Measurements from ENCODE around the gene PROC. TPM values are rescaled to one million over a fixed set of nuclear protein-coding genes. Genes with fewer than 3 reads are reported as not detected.

Gene PROC
- total RNA-seq, 1 donor from 2014 or later: not detected

DNA sequence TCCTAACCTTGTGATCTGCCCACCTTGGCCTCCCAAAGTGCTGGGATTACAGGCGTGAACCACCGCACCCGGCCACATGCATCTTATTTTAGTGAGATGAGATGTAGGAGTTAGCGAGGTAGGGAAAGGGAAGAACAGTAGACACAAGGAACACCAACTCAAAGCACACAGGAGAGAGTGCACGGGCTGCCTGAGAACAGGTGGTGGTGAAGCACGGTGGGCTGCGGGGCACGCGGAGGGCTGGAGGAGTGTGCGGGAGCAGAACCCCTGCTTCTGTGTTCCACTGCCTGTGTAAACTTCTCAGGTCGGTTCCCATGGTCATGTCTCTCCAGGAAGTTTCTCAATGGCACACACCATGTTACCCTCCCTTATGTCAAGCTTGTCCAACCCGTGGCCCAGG is 38.7 kb downstream of the PROC start:
- no peak for DNase-seq

DNA sequence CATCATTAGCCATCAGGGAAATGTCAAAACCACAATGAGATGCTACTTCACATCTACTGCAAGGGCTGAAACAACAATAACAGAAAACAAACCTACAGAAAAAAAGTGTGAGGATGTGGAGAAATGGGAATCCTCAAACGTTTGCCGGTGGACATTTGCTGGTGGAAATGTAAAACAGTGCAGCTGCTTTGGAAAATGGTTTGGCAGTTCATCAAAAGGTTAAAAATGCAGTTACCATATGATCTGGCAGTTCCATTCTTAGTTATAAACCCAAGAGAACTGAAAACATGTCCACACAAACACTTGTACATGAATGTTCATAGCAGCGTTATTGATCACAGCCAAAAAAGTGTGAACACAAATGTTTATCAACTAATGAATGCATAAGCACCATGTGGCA is 44.2 kb downstream of the PROC start:
- DNase-seq: peak; percentile 32

DNA sequence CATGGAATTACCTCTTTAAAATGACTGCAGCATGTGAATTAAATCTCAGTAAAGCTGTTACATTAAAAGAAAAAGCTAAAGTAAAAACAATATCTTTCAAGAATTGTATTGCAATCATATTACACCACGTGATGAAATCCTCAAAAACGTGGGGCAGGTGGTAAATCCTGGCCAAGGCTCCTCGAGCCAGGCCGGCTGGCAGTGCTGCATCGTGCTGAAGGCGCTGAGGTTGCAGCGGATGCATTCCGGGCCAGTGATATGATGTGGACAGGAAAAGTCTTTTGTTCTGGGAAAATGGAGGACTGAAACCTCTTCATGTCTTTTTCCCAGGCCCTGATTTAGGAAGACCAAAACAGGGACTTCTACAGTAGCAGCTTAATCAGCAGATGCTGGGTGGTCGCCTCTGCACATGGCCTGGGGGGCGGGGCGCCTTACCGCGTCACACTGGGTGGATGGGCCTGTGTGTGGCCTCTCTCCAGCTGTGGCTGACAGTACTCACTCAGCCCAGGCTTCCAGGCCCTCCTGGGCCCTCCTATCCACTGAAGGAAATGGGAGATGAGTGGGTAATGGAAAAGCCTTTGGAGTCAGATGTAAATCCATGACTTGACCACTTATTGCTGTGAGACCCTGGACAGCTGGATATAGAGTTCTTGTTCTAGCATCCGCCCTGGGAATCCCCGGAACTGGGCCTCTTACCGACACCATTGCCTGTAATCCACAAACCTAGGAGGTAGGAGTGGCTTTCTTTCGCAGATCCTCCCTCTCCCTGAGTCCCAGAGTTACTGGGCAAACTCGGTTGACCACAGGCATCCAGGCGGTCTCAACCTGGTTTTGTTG is 45.1 kb downstream of the PROC start:
- DNase-seq: peak; percentile 86

DNA sequence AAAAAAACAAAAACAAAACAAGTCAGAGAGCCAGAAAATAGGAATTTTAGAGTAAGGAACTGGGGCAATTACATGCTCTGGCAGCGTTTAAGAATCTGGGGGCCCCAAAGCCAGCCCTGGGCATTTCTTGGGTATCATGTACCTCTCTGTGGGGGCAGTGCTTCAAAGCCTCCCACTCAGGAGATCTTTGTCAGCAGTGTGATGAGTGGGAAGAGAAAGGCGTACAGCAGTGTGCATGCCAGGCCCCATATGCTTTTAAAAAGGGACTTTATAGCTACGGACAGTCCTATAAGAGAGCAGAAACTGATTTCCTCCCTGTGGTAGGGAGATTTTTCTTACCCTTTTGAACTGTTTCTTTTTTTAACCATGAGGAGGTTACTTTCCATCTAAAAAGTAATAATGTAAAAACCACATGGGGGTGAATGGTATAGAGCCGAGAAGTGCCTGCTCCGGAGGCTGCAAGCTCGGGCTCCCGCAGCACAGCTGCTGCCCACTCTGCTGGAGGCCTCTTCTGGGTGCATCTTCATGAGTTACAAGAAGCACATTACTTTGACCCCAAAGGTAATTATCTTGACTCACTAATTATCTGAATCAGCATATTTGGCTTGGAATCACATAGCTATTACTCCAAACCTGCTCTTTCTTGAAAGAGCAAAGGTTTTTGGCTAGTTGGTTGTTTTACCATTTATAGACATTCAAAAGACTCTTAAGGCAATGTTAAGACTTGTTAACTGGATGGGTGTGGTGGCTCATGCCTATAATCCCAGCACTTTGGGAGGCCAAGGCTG is 46.4 kb downstream of the PROC start:
- no peak for DNase-seq

DNA sequence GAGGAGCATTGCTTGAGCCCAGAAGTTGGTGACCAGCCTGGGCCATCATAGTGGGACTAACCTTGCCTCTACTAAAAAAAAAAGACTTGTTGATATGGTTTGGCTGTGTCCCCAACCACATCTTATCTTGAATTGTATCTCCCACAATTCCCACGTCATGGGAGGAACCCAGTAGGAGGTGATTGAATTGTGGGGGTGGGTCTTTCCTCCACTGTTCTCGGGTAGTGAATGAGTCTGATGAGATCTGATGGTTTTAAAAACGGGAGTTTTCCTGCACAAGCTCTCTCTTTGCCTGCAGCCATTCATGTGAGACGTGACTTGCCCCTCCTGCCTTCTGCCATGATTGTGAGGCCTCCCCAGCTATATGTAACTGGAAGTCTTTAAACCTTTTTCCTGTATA is 47.0 kb downstream of the PROC start:
- no peak for DNase-seq

DNA sequence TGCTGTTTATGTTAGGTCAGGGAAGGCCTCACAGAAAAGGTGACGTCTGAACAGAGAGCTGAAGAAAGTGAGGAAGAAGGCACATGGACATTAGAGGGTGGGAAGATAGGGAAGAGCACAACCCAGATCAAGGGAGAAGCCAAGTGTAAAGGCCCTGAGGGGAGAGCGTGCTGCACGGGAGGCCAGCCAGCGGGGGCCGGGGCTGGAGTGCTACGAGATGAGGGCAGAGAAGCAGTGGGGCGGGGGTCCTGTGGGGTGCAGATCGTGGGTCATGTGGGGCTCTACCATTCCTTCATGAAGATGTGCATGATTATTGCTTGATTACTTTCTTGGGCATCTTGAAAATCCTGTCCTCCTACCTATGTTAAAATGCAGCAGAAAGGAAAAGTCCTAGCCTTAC is 50.8 kb downstream of the PROC start:
- no peak for DNase-seq

DNA sequence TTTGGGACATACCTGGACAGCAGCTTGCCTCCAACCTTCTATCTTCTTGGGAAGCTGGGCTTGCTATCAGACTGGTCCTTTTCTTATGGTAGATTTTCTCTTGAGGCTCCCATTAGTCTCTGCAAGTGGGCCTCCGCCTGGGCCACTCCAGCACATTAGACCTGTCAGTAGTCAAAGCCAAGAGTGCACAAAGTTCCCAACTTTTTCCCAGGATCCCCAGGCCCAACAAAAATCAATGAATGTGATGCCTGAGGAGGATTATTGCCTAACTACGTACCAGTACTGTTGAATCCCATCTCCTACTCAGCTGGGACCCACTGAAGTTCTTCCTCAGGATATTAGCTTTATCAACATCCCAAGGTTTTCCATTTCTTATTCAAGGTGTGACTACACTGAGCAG is 51.7 kb downstream of the PROC start:
- no peak for DNase-seq

DNA sequence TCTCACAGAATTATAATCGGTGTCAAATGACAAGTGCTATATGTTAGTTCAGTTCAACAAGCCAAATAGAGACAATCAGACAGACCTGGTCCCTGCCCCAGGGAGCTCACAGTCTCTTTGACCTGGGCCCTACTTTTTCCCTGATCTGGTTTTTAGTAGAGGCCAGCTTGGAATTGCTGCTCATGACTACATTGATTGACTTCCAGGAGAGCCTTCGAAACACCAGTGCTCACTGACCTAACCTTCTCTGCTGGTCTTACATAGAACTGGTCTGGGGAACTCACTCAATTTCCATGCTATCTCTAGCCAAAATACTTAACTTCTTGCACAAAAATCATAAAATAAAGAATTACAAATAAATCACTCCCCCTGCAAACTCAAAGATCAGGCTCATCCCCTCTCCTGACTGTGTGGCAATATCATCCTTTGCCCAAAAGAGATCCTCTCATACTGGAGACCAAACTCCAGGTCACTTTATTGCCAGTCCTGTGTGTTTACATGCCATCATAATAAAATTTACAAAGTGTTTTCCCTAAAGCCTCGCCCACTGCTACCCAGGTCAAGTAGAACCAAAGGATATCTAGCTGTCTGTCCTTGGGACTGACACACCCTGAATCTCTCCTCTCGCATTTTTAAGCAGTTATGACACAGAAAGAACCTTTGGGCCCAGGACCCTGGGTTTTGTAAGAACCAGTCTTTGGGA is 53.2 kb downstream of the PROC start:
- no peak for DNase-seq

DNA sequence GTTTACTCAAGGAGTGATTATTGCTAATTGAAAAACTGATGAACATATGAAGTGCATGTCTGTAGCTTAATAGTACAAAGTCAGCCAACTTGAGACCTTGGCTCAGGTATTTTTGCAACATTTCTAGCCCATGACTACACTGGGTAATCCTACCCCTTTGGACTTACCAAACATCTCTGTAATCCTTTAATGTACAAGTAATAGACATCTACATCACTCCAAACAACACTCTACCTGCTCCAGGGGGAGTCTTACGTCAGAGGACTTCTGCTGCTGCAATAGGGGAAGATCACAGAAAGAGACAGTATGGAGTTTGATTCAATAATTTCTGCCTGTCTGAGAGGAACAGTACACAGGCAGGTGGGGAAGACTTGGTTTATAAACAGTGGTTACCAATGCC is 54.0 kb downstream of the PROC start:
- DNase-seq: no peak

DNA sequence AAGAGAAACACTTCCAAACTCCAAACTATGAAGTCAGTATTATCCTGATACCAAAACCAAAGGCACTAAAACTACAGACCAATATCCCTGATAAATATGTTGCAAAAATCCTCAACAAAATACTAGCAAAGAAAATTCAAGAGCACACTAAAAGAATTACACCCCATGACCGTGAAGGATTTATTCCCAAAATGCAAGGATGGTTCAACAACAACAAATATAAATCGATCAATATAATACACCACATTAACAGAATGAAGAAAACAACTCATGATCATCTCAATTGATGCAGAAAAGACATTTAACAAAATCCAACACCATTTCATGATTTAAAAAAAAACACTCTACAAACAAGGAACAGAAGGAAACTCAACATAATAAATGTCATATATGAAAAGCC is 57.6 kb downstream of the PROC start:
- DNase-seq: no peak

Small RNA genes lying within 50 kb of the gene (small RNA-seq; reads per million reads assigned to genes)
- gene MIR4783 (ENCODE audit: low replicate concordance) (0.05 reads per million), gene RNU4-48P (ENCODE audit: low replicate concordance) (not detected)

Other genes with a start within 250 kb of the PROC start
- gene CYP27C1, start 198.1 kb upstream of the PROC start, total RNA-seq: 4.4 TPM
- gene ERCC3, start 124.3 kb upstream of the PROC start, total RNA-seq: 59.2 TPM
- gene MAP3K2, start 30.5 kb upstream of the PROC start, total RNA-seq: 57.7 TPM
- 55.2 TPM for gene IWS1, start 108.1 kb downstream of the PROC start, total RNA-seq
- gene MYO7B, start 117.3 kb downstream of the PROC start, total RNA-seq: 1.5 TPM
- gene GPR17, start 227.7 kb downstream of the PROC start, total RNA-seq: 0.31 TPM

Measured in tongue (tissue), 3 donors.